Neural cell (in vitro differentiated cells): Measurements from ENCODE around the gene BMI1. TPM values are rescaled to one million over a fixed set of nuclear protein-coding genes. Genes with fewer than 3 reads are reported as not detected.

ENCODE experiments used
- H2AFZ ChIP-seq: fragments of 200-600, 300-800 bp; sonication (generic), shearing (Covaris generic); 2 replicates; pipeline ENCODE4 v1.6.0; 2014; ENCODE audit warnings: low read depth, mild to moderate bottlenecking, antibody characterized with exemption, low read length, moderate library complexity
- H3F3A ChIP-seq: fragments of 200-600 bp; shearing (Covaris generic); 2 replicates; pipeline ENCODE4 v1.6.1; 2016; ENCODE audit warnings: mild to moderate bottlenecking, moderate library complexity, mixed read lengths, antibody characterized with exemption, low read length; ENCODE audit not compliant: insufficient read depth, poor library complexity, severe bottlenecking
- H3K27ac ChIP-seq: fragments of 200-600, 300-800 bp; sonication (generic), shearing (Covaris generic); 2 replicates; pipeline ENCODE4 v1.5.1; 2014; ENCODE audit warnings: mild to moderate bottlenecking, low read length, moderate library complexity
- H3K27me3 ChIP-seq: fragments of 300-800, 200-600 bp; sonication (generic), shearing (Covaris generic); 2 replicates; pipeline ENCODE4 v1.6.0; 2014; ENCODE audit warnings: mild to moderate bottlenecking, low read depth, low read length, moderate library complexity; ENCODE audit not compliant: insufficient read depth
- H3K36me3 ChIP-seq: fragments of 300-800, 200-600 bp; sonication (generic), shearing (Covaris generic); 2 replicates; pipeline ENCODE4 v1.5.1; 2014; ENCODE audit warnings: mild to moderate bottlenecking, antibody characterized with exemption, low read length, moderate library complexity; ENCODE audit not compliant: insufficient read depth
- H3K4me2 ChIP-seq: fragments of 300-800, 200-600 bp; sonication (generic), shearing (Covaris generic); 2 replicates; pipeline ENCODE4 v1.6.0; 2014; ENCODE audit warnings: mild to moderate bottlenecking, low read length
- H3K4me3 ChIP-seq: fragments of 300-800, 200-600 bp; sonication (generic), shearing (Covaris generic); 2 replicates; pipeline ENCODE4 v1.5.1; 2014; ENCODE audit warnings: mild to moderate bottlenecking, low read length, moderate library complexity
- H3K79me2 ChIP-seq: fragments of 200-600 bp; shearing (Covaris generic); replicated peaks from 2 replicates; pipeline ENCODE4 v1.6.0; 2014; ENCODE audit warnings: mild to moderate bottlenecking, low read length, moderate library complexity; ENCODE audit not compliant: insufficient read depth
- H3K9ac ChIP-seq: fragments of 300-800, 200-600 bp; sonication (generic), shearing (Covaris generic); 2 replicates; pipeline ENCODE4 v1.6.1; 2016; ENCODE audit warnings: mild to moderate bottlenecking, low read length, mixed read lengths
- H3K9me2 ChIP-seq: fragments of 200-600 bp; shearing (Covaris generic); 2 replicates; pipeline ENCODE4 v1.6.1; 2016; ENCODE audit warnings: mild to moderate bottlenecking, low read length, mixed read lengths; ENCODE audit not compliant: insufficient read depth
- H3K9me3 ChIP-seq: fragments of 200-600, 300-800 bp; sonication (generic), shearing (Covaris generic); 2 replicates; pipeline ENCODE4 v1.6.1; 2016; ENCODE audit warnings: mild to moderate bottlenecking, mixed run types, low read length, moderate library complexity, mixed read lengths
- H4K20me1 ChIP-seq: fragments of 200-600 bp; shearing (Covaris generic); 2 replicates; pipeline ENCODE4 v1.6.1; 2016; ENCODE audit warnings: mild to moderate bottlenecking, mixed run types; ENCODE audit not compliant: insufficient read depth
- EP300 ChIP-seq: fragments of 450-650 bp; conservative IDR thresholded peaks from 2 replicates; pipeline ENCODE4 v1.6.1; 2014; ENCODE audit warnings: antibody characterized with exemption, mild to moderate bottlenecking, moderate library complexity; ENCODE audit not compliant: poor library complexity, severe bottlenecking
- EZH2 ChIP-seq: fragments of 200-600, 300-800 bp; shearing (Covaris generic), sonication (generic); IDR thresholded peaks from 2 replicates; pipeline ENCODE4 v1.6.1; 2014; ENCODE audit warnings: antibody characterized with exemption, low read length, borderline replicate concordance, mild to moderate bottlenecking; ENCODE audit not compliant: insufficient read depth, poor library complexity, severe bottlenecking
- MXI1 ChIP-seq: fragments of 450-650 bp; conservative IDR thresholded peaks from 2 replicates; pipeline ENCODE4 v1.6.1; 2014; ENCODE audit warnings: antibody characterized with exemption, mild to moderate bottlenecking; ENCODE audit not compliant: poor library complexity, severe bottlenecking
- POLR2AphosphoS5 ChIP-seq: IDR thresholded peaks from 2 replicates; pipeline ENCODE4 v1.6.1; 2012
- RAD21 ChIP-seq: fragments of 450-650 bp; conservative IDR thresholded peaks from 2 replicates; pipeline ENCODE4 v1.6.1; 2014; ENCODE audit warnings: antibody characterized with exemption, mild to moderate bottlenecking, moderate library complexity
- SMC3 ChIP-seq: fragments of 450-650 bp; conservative IDR thresholded peaks from 2 replicates; pipeline ENCODE4 v1.6.1; 2014; ENCODE audit warnings: antibody characterized with exemption, mild to moderate bottlenecking, moderate library complexity; ENCODE audit not compliant: poor library complexity
- TAF1 ChIP-seq: IDR thresholded peaks from 2 replicates; pipeline ENCODE4 v1.6.1; 2012; ENCODE audit warnings: low read depth
- polyA plus RNA-seq: library from polyadenylated mRNA; depleted of rRNA; stranded (reverse); fragments of >200 nt; gene quantifications from 2 replicates; pipeline ENCODE4 v1.2.3, GENCODE V29; 2014
- TF ChIP-seq, protein P1 (sequence below): IDR thresholded peaks from 2 replicates; pipeline ENCODE4 v1.6.1; 2012; ENCODE audit warnings: borderline replicate concordance
- TF ChIP-seq, protein P2 (sequence below): fragments of 450-650 bp; IDR thresholded peaks from 2 replicates; pipeline ENCODE4 v1.5.1; 2014; ENCODE audit warnings: antibody characterized with exemption, mild to moderate bottlenecking, moderate library complexity; ENCODE audit not compliant: poor library complexity, severe bottlenecking

BMI1 gene
- polyA plus RNA-seq, 1 donor from 2014 or later: 86.8 TPM

GRCh38 chr10:22323538-22324305, 2.8 kb downstream of the BMI1 start:
- H3K4me2 ChIP-seq: no peak overlapping the region
- H4K20me1 ChIP-seq: peaks cover 14% of the 10 kb centered on the region
- peaks cover 8% of the 10 kb centered on the region for H3K36me3 ChIP-seq
- no peak overlapping the region for H3K27ac ChIP-seq
- H3F3A ChIP-seq: peaks cover 4% of the 10 kb centered on the region
- TF ChIP-seq RAD21 (no peak), MXI1 (no peak), TAF1 (no peak), EP300 (no peak), POLR2AphosphoS5 (no peak), SMC3 (no peak), EZH2 (no peak)
- TF ChIP-seq, protein P1, sequence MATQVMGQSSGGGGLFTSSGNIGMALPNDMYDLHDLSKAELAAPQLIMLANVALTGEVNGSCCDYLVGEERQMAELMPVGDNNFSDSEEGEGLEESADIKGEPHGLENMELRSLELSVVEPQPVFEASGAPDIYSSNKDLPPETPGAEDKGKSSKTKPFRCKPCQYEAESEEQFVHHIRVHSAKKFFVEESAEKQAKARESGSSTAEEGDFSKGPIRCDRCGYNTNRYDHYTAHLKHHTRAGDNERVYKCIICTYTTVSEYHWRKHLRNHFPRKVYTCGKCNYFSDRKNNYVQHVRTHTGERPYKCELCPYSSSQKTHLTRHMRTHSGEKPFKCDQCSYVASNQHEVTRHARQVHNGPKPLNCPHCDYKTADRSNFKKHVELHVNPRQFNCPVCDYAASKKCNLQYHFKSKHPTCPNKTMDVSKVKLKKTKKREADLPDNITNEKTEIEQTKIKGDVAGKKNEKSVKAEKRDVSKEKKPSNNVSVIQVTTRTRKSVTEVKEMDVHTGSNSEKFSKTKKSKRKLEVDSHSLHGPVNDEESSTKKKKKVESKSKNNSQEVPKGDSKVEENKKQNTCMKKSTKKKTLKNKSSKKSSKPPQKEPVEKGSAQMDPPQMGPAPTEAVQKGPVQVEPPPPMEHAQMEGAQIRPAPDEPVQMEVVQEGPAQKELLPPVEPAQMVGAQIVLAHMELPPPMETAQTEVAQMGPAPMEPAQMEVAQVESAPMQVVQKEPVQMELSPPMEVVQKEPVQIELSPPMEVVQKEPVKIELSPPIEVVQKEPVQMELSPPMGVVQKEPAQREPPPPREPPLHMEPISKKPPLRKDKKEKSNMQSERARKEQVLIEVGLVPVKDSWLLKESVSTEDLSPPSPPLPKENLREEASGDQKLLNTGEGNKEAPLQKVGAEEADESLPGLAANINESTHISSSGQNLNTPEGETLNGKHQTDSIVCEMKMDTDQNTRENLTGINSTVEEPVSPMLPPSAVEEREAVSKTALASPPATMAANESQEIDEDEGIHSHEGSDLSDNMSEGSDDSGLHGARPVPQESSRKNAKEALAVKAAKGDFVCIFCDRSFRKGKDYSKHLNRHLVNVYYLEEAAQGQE: no peak
- TF ChIP-seq, protein P2, sequence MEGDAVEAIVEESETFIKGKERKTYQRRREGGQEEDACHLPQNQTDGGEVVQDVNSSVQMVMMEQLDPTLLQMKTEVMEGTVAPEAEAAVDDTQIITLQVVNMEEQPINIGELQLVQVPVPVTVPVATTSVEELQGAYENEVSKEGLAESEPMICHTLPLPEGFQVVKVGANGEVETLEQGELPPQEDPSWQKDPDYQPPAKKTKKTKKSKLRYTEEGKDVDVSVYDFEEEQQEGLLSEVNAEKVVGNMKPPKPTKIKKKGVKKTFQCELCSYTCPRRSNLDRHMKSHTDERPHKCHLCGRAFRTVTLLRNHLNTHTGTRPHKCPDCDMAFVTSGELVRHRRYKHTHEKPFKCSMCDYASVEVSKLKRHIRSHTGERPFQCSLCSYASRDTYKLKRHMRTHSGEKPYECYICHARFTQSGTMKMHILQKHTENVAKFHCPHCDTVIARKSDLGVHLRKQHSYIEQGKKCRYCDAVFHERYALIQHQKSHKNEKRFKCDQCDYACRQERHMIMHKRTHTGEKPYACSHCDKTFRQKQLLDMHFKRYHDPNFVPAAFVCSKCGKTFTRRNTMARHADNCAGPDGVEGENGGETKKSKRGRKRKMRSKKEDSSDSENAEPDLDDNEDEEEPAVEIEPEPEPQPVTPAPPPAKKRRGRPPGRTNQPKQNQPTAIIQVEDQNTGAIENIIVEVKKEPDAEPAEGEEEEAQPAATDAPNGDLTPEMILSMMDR: no peak
- peaks cover 66% of the 10 kb centered on the region for H3K27me3 ChIP-seq
- H3K79me2 ChIP-seq: peaks cover 49% of the 10 kb centered on the region
- H3K9ac ChIP-seq: no peak overlapping the region
- H2AFZ ChIP-seq: no peak overlapping the region
- H3K4me3 ChIP-seq: no peak overlapping the region
- H3K9me2 ChIP-seq: no peaks in the 10 kb centered on the region
- H3K9me3 ChIP-seq: no peaks in the 10 kb centered on the region

DNA sequence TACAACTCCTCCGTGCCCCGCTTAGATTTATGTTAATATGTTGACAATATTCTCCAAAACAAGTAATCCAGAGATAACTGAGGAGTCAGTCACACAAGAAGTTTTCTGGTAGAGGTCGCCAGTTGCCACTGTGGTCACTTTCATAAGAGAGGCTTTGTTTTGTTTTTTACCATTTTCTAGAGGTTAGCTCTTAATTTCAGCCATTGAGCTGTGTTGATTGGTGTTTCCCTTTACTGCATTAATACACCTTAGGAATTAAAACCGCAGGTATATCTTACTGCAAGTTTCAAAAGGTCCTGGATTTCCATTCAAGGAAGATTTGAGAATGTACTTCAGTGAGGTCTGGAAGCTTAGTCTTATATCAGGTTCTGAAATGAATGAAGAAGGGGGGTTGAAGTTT, 3.5 kb downstream of the BMI1 start:
- Histone ChIP-seq H3K36me3 (peaks cover 15% of the 10 kb centered on the region), H4K20me1 (peaks cover 14% of the 10 kb centered on the region), H2AFZ (no peak overlapping the region), H3K79me2 (peaks cover 42% of the 10 kb centered on the region), H3K27ac (no peak overlapping the region), H3K9me3 (no peaks in the 10 kb centered on the region), H3K4me2 (no peak overlapping the region), H3F3A (peaks cover 4% of the 10 kb centered on the region), H3K9ac (no peak overlapping the region), H3K9me2 (no peaks in the 10 kb centered on the region), H3K4me3 (no peak overlapping the region), H3K27me3 (peaks cover 59% of the 10 kb centered on the region)
- TF ChIP-seq, protein P2: no peak
